ENCODE data around the gene WDR82.

Gene WDR82

DNA sequence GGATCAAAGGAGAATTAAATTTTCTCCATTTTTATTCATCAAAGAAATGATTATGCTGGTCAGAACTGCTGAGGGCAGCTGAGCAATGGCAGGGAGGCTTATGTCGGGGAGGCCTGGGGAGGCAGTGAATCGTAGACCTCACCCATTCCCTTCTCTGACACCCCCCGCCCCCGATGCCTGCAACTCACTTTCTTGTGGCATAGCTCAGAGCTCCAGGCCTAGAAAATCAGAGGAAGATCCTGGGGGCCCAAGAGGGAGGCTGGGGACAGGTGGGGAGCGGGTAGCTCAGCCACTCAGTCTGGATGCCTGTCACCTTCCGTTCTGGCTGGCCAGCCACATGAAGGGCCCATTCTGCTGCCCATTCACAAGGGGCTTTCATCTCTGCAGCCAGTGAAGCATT, 36.6 kb upstream of the WDR82 start:
- DNase-seq (ENCODE audit: low read depth in 2 of 2) = no peak
- TF ChIP-seq CTCF (IDR thresholded peaks at IDR 0.05; ENCODE audit: low read depth, low read length) = no peak
- H3K4me3 ChIP-seq (replicated peaks in 1 of 2; ENCODE audit: low read depth in 2 of 2, low read length in 2 of 2) = no peak overlapping the region

- no peak overlapping the region for H3K4me3 ChIP-seq (replicated peaks in 1 of 2; ENCODE audit: low read depth in 2 of 2, low read length in 2 of 2)
- TF ChIP-seq CTCF (IDR thresholded peaks at IDR 0.05; ENCODE audit: low read depth, low read length) = no peak
- peak; percentile 13 to 32 for DNase-seq (ENCODE audit: low read depth in 2 of 2)
These were observed 36.0 kb upstream of the WDR82 start for GRCh38 chr3:52314489-52314888.

GRCh38 chr3:52313774-52314188, 35.3 kb upstream of the WDR82 start:
- no peak for TF ChIP-seq CTCF (IDR thresholded peaks at IDR 0.05; ENCODE audit: low read depth, low read length)
- DNase-seq (ENCODE audit: low read depth in 2 of 2) = peak; percentile 52 to 61
- H3K4me3 ChIP-seq (replicated peaks in 1 of 2; ENCODE audit: low read depth in 2 of 2, low read length in 2 of 2) = no peak overlapping the region

GRCh38 chr3:52313188-52313773, 34.8 kb upstream of the WDR82 start:
- no peak for TF ChIP-seq CTCF (IDR thresholded peaks at IDR 0.05; ENCODE audit: low read depth, low read length)
- H3K4me3 ChIP-seq (replicated peaks in 1 of 2; ENCODE audit: low read depth in 2 of 2, low read length in 2 of 2) = no peak overlapping the region
- DNase-seq (ENCODE audit: low read depth in 2 of 2) = no peak

DNA sequence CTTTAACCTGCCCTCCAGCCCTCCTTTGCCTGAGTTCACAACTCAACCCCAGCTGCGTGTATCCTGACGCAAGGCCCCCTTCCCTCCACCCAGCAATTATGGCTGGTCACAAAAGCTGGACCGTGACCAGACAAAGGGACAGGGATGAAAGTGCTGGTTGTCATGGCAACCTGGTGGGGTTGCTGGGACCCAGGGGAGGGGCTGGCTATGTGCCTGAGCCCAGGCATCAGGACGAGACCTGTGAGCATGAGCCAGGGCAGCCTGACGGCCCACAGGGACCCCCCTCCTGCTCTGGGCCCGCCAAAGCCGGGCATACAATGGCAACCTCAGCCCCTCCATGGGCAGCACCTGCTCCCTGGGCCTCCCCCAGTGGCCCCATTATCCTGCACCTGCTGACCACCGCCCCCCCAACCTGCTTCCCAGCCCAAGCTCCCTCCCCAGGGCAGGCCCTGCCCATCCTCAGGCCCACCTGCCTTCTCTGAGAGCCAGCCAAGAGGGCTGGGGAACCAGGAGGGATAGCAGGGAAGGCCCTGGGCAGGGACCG, 33.2 kb upstream of the WDR82 start:
- TF ChIP-seq CTCF (IDR thresholded peaks at IDR 0.05; ENCODE audit: low read depth, low read length) = no peak
- no peak for DNase-seq (ENCODE audit: low read depth in 2 of 2)

DNA sequence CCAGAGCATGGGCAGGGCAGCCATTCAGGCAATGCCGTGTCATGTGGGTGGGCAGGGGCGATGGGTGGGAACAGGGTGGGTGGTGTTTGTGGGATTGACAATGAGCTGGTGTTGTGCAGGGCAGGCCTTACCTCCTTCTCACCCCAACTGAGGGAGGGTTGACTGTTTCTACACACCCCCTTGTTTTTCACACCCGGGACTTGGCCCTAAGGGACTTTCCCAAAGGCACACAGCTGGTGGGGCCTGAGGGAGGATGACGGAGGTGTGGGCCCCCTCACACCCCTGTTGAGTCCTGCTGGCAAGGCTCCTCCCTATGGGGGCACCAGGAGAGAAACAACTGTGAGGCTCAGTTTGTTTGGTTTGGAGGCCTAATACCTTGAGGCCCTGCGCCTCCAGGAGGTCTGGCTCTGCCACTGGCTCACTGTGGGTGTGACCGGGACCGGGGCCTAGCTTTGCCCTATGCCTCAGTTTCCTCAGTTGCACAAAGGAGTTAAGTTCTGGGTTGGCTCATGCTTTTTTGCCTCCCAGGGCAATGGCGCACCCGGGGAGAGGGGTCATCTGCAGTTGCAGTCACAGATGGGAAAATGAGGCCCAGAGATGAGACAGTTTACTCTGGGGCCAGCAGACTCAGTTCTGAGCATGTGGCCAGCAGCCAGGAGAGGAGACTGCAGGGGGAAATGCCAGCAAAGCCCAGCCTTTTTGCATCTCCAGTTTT, 32.6 kb upstream of the WDR82 start:
- no peak for TF ChIP-seq CTCF (IDR thresholded peaks at IDR 0.05; ENCODE audit: low read depth, low read length)

More for the DNA sequence above, 33.2 kb upstream of the WDR82 start:
- H3K4me3 ChIP-seq (replicated peaks in 1 of 2; ENCODE audit: low read depth in 2 of 2, low read length in 2 of 2) = no peak overlapping the region

More for the DNA sequence above, 32.6 kb upstream of the WDR82 start:
- DNase-seq (ENCODE audit: low read depth in 2 of 2) = no peak
- no peak overlapping the region for H3K4me3 ChIP-seq (replicated peaks in 1 of 2; ENCODE audit: low read depth in 2 of 2, low read length in 2 of 2)
